GM19351 (cell line): Measurements from ENCODE around the gene SND1.

Experiments used
- ATAC-seq: cut with Tn5 transposase; IDR thresholded peaks from one replicate; pipeline ENCODE4 v1.9.1; 2021; ENCODE audit warnings: mild to moderate bottlenecking, moderate library complexity; ENCODE audit not compliant: unreplicated experiment

The SND1 gene

GRCh38 chr7:127718340-127718679 lies 66.3 kb downstream of the SND1 start:
- no peak for ATAC-seq

- no peak for ATAC-seq
Measured at GRCh38 chr7:127726476-127726875, 74.5 kb downstream of the SND1 start.

GRCh38 chr7:127730658-127731276 lies 78.8 kb downstream of the SND1 start:
- no peak for ATAC-seq

GRCh38 chr7:127731431-127732080 lies 79.6 kb downstream of the SND1 start:
- ATAC-seq: no peak

DNA sequence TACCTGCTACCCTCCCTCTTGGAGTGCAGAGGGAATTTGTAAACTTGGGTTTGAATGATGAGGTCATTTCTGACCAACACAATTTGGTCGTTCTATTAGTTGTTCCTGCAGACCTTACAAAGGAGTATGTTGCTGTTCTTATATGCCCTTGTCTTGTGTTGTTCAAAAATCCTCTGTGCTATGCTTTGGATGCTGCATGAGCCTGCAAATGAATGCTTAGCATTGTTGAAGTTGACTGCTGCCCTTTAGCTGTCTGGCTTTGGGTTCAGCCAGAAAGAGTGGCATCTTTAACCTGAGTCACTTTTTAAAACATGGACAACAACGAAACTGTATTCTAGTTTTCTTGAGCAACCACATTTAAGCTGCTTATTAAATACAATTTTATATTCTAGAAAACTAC lies 80.3 kb downstream of the SND1 start:
- ATAC-seq: no peak

- ATAC-seq: no peak
Measured at GRCh38 chr7:127733986-127734385, 82.0 kb downstream of the SND1 start.

DNA sequence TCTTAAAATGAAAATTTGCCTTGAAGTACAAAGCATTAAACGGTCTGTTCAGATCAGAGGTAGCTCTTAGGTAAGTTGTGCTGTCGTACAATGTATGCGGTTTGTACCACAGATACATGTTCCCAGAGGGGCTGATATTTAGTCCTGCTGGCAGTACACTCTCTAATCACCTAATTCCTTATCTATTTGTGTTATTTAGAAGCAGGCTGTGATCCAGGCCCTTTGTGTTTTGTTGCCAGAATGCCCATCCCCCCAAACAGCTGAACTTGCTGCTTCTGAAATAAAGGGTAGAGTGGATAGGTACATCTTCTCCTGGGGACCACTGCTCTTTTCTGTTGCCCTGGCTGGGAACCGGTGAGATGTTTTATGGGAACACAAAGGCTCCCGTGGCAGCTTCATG lies 84.5 kb downstream of the SND1 start:
- no peak for ATAC-seq

- ATAC-seq: no peak
Measured at GRCh38 chr7:127738859-127739258, 86.9 kb downstream of the SND1 start.

DNA sequence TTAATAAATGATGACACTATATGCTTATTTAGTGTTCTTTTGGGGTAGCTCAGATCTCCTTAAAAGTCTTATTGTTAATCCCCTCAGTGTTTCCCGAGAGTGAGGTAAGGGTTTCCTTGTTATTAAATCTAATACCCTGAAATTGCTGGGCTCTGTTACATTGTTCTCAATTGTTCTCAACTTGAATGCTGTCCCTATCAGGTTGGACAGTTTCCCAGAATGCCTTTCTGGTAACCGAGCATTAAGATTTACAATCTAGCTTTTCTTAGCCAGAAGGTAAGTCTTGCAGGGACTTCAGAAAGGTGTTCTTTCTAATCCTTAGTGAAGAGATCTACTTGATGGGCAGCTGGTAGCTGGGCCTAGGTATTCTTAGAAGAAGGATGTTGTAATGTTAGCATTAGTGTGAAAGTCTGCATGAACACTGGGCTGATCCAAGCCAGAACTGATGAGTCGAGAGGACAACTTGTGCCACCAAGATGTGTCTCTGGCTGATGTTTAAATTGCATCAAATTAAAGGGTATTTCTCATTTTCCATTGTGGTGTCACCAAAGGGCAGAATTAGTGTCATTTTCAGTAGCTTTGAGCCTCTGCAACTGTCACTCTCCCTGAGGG lies 89.9 kb downstream of the SND1 start:
- ATAC-seq: no peak

- ATAC-seq: no peak
Measured at GRCh38 chr7:127745445-127745844, 93.5 kb downstream of the SND1 start.

GRCh38 chr7:127751062-127751461 lies 99.1 kb downstream of the SND1 start:
- ATAC-seq: no peak

DNA sequence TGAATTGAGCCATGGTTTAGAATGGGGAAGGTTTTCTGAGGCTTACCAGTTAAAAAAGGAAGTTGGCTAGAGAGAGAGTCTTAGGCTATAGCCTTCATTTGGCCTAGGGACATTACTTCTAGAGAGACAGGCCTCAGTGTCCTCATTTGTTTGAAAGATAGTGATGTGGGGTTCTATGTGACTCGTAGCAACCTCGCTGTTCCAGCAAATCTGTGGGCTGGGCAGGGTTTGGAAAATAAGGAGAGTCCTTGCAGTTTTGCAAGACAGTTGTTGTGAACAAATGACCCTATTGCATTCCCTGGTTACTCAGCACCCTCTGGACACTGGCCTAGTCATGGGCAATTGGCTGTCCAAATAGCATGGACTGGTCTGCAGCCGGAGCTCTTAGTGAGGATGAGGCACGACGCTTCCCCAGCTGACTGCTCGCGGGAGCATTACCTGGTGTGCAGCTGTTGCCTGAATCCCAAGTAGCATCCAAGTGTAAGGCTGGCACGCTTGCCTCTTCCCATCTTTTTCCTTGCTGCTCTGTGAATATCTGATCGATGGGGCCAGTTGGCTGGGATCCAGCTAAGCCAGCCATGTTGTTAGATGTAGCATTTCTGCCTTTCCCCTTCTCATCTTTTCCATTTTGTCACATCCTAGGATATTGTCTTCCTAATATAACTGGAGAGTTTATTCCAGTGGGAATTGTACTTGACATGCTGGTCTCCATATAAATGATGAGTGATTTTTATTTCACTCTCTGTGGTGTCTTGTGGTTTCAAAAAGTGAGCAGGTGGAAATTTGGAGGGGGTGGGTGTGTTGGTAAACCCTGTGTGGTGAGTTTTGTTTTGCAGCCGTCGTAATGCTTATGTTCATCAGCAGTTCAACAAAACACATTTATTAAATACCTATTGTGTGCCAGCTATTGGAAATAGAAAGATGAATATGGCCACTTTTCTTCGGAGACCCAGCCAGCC lies 99.8 kb downstream of the SND1 start:
- no peak for ATAC-seq

DNA sequence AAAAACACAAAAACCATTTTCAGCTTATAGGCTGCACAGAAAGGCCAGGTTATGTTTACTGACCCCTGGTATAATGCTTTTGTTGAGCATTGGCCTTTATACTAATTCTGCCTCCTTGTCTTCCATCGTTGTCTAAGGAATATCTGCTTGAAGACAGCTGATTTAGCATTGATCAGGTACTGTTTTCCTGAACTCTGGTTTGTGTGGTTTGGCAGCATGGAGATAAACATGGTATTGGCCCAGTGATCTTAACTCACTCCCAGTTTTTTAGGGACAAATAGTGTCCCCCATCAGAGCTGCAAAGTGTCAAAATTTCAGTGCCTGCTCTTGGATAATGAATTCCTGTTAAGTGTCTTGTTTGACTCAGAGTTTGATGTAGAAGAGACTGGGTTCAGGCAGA lies 100.8 kb downstream of the SND1 start:
- ATAC-seq: no peak

DNA sequence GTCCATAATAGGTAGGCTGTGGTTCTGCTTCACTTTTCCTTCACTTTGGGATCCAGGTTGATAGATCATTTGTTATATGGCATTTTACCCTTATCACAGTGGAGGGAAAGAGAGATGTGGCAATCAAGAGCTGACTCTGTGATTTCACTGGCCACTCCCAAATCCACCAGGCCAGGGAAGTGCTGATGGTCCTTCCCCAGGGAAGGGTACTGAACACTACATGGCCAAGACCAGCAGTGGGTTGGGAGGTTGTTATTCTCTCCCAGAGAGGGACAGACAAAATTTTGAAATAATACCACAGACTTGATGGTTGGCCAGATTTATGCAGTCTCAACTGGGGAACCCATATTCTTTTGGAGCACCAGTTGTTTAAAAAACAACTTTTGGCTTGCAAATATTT lies 102.5 kb downstream of the SND1 start:
- ATAC-seq: no peak

GRCh38 chr7:127755521-127755920 lies 103.5 kb downstream of the SND1 start:
- ATAC-seq: no peak

GRCh38 chr7:127755965-127756364 lies 104.0 kb downstream of the SND1 start:
- ATAC-seq: no peak

DNA sequence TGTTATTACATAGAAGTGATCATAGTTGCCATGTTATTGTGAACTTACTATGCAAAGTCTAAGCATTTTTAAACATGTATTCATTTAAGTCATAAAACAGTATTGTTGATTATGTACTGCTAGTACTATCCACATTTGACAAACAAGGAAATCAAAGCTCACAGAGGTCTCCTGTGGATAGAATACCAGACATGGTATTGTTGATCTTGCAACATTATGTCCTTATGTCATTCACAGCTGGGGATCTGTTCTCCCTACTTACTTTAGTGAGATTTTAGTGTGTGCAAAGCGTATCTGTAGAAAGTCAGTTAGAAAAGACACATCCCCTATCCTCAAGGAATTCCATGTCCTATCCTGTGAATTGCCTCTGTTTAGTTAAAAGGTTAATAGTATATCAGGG lies 106.1 kb downstream of the SND1 start:
- no peak for ATAC-seq

DNA sequence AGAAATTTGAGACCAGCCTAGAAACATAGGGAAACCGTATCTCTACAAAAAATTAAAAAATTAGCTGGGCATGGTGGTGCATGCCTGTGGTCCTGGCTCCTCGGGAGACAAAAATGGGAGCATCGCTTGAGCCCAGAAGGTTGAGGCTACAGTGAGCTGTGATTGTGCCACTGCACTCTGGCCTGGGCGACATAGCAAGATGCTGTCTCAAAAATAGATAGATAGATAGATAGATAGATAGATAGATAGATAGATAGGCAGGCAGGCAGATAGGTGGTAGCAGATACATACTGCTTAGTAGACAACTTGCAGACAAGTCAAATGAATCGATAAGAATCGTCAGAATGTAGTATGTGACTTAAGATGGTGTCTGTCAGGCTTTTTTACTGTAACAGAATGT lies 106.9 kb downstream of the SND1 start:
- no peak for ATAC-seq

- no peak for ATAC-seq
Measured at GRCh38 chr7:127759945-127760421, 108.0 kb downstream of the SND1 start.

- ATAC-seq: no peak
Measured at GRCh38 chr7:127760436-127761031, 108.5 kb downstream of the SND1 start.

GRCh38 chr7:127761196-127761595 lies 109.2 kb downstream of the SND1 start:
- no peak for ATAC-seq
